HG02610 (cell line): ENCODE results near the gene VDR.

Experiments used
- ATAC-seq: cut with Tn5 transposase; IDR thresholded peaks from one replicate; pipeline ENCODE4 v1.9.1; 2021; ENCODE audit warnings: mild to moderate bottlenecking, moderate library complexity; ENCODE audit not compliant: unreplicated experiment

The VDR gene

DNA sequence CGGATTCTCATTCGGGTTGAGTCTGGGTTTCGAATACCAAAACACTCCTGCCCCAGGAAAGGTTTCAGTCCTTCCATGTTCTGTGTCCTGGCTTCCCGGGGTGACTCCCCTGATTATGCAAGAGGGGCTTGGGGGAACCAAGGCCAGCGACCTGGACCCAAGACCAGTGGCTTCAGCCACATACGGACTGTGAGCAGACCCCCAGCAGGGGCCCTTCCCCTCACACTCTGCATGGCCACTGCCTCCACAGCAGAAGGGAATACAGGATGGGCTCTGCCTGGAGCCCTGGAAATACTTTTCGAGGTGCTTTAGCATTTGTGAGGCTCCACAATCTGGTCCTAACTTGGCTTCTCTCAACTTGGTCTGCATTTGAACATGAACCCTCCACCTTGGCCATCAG lies 104.2 kb downstream of the VDR start:
- ATAC-seq, result no peak

DNA sequence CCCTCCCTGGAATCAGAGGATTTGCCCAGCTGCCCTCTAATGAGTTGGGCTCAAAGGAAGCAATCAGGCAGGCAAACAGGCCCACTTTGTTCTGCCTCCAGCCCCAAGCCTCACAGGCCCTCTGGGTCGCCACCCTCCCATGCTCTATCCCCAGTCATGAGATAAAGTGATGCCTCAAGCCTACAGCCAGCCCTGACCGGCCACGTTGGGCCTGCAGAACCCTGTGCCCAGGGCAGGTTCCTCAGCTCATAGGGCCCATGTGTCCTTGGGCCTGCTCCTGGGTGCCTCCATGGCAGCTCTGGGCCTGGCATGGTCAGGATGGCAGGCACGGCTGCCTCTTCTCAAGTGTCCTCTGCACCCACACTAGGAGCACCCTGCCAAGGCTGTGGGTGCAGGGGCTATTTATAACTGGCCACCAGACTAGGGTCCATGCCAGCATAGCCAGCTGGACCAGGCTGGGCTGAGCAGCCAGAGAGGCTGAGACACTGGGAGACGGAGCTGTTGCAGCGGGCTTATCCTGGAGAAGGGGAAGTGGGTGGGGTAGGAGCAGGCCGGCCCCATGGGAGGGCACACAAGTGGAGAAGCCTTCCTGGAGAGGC lies 105.3 kb downstream of the VDR start:
- no peak for ATAC-seq

DNA sequence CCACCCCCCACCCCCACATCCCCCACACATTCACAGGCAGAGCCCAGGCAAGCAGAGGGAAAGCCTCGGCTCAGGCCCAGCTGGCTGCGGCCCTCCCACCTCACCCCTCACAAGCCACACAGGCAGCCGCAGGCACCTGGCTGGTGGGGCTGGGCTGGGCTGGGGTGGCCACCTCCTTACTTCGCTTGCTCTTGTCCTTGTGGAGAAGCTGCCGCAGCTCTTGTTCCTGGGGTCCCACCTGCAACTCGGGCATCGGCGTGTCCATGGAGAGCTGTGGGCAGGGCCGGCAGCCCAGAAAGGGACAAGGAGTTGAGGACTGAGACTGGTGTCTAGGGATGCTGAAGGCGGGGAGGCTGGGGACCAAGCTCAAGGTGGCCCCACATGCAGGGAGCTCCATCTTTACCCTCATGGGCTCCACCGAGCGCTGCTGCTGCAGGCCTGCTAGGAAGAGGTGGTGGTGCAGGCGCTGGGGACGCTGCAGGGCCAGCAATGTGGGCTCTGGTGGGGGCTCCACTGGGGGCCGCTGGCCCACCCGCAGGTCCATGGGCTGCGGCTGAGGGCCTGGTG lies 106.3 kb downstream of the VDR start:
- ATAC-seq, result no peak

DNA sequence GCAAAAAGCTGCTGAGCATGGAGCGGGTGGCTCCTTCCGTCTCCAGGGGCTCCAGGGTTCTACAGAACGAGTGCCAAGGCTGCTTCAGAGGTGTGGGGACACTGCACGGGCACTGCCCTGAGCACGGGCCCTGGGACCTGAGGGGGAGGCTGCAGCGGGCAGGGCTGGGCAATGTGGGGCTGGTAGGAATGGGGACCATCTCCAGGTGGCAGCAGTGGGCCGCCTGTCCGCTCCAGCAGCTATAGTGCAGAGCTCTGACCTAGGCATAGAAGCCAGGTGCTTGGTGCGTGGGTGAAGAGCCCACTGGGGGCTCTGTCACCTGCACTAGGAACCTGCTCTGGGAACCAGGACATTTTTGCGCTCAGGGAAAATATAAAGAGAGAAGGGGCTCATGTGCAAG lies 107.4 kb downstream of the VDR start:
- ATAC-seq, result no peak

DNA sequence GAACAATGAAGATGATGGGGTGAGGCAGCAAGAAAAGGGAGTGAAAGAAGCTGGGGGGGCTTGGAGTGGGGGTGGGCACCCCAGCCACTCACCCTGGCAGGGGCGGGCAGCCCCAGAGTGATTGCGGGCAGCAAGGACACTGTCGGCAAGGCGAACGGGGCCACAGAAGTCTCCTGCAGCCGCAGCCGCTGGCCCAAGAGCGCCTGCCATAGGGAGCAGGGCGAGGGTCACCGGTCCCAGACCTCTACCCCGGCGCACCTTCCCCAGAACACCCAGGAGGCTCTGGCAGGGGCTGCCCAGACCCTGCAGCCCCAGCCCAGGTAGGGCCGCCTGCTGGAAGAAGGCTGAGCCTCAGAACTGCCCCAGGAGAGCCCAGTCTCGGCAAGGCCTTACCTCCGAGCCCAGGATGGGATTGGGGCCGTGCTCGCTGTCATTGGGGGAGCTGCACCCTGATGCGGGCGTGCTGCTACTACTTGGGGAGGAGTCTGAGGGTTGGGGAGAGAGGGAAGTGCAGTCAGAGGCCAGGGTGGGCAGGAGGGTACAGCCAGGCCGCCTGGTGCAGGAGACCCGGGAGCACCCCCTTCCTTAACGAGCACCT lies 108.9 kb downstream of the VDR start:
- ATAC-seq, result no peak

DNA sequence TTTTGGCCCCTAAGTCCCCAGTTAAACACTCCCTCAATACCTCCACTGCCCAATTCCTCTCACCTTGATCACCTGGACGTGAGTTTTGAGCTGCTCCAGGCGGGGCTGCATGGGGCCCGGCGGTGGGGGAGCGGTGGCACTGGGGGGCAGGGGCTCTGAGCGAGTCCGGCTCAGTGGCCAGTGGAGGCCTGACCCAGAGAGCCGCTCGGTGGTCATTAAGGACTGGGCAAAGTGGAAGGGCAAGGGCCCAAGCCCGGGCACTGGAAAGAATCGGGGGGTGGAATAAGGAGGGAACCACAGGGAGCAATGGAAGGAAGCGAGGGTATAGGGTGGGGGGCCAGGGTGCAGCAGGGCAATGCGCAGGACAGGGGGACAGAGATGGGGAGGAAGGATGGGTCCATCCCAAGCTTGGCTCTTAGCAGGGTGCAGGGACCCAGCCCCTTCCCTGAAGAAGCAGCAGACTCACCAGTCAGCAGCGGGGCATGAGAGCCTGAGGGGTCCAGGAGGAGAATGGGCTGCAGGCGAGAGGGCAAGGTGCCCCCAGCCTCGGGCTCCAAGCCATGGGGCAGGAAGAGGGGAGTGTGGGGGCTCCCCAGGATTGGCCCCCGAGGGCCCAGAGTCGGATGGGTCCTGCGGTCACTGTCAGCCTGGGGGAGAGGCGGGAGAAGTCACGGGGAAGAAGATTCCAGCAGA lies 109.5 kb downstream of the VDR start:
- no peak for ATAC-seq

DNA sequence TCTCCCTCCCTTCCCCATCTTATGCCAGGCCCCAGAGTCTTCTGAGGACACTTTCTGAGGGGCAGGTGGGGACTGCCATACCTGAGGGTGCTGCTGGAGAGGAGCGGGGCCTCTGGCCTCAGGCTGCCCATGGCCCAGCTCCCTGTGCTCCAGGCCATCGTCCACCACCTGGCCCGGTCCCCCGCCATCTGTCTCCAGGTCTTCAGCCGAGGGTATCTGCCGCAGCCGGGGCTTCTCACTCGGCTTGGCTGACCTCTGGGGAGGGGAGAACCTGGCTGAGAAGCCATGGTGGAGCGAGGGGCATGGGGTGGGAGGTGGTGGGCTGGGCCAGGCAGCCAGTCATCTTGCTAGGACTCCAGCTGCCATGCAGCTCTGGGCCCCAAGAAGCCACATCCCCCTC lies 110.1 kb downstream of the VDR start:
- no peak for ATAC-seq

DNA sequence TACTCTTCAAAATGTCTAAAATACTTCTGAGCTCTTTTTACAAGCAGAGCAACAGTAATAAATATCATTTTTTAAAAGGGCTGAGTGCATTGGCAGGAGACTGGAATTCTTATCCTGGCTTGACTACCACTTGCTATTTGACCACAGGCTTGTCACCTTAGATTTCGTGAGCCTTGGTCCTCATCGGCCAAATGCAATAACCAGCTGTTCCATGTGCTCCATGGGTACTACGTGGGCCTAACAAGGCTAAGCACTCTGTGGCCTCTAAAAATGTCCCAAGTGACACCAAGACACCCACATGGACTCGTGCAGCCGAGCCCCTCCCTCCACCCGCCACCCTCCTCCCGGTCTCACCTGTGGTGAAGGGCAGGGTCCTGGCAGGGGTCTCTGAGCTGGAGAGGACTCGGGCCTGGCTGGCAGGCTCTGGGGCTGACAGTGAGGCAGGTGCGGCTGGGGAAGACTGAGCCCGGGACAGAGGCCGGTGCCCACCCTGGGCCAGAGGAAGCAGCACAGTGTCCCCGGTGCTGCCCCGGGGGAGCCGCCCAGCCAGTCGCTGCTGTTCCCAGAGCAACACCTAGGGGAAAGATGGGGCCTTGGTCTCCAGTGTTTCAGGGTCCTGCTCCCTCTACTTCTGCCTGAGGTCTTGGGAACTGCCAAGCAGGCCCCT lies 111.6 kb downstream of the VDR start:
- ATAC-seq, result no peak

DNA sequence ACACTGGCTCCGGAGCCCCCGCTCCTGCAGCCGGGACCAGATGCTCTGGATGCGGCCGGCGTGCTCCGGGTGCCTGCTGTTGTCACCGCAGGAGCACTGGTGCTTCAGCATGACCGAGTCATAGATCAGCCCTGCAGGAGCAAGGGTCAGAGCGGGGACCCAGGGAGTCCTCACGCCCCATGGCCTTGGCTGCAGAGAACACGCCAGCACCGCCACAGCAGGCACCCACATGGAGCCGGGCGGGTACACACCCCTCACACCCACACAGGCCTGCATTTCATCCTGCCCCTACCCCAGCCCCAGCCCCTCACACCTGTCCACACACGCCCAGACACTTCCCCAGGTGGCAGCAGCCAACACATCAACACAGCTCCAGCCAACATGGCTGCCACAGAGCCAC lies 112.9 kb downstream of the VDR start:
- no peak for ATAC-seq
